ENCODE data around the gene KCNQ2. TPM values are rescaled to one million over a fixed set of nuclear protein-coding genes. Genes with fewer than 3 reads are reported as not detected.
"Not testable (repeated sequence)": the region's sequence is repeated elsewhere in the genome, so short reads cannot be mapped to it uniquely, and the experiment has no call there.

Gene KCNQ2
- total and polyA plus RNA-seq, 10 donors, result 0.13 to 3.5 (median 0.45) TPM; not detected in 2

- WGBS, 5 donors, result 82 to 89% (median 85%) methylated on average over 11 to 20 of the region's 20 CpGs
- peaks cover 0 to 20% (median 6%) of the 10 kb centered on the region in 6 donors for H3K36me3 ChIP-seq
- H3K4me1 ChIP-seq, result peaks cover 14 to 44% (median 33%) of the 10 kb centered on the region in 6 donors
- DNase-seq, result peak; percentile 76
- TF ChIP-seq CTCF (IDR thresholded peaks at IDR 0.05 in 8 of 11, conservative IDR thresholded peaks at IDR 0.05 in 3 of 11) (no peak), POLR2AphosphoS5 (IDR thresholded peaks at IDR 0.05) (no peak), POLR2A (IDR thresholded peaks at IDR 0.05) (no peak)
- H3K27me3 ChIP-seq (replicated peaks in 1 of 7), result peaks cover 0 to 23% (median 0%) of the 10 kb centered on the region in 7 donors
- H3K4me3 ChIP-seq, result no peak overlapping the region
- intact Hi-C loops (cut with DNase I; ENCODE audit: low total_unique reads), result no loop called here
- no peak overlapping the region for H3K27ac ChIP-seq
- H3K9me3 ChIP-seq, result peaks cover 0 to 23% (median 7%) of the 10 kb centered on the region in 8 donors
Measured at GRCh38 chr20:63518351-63518861, 46.0 kb upstream of the KCNQ2 start.

- peak; percentile 75 for DNase-seq
- intact Hi-C loops (cut with DNase I; ENCODE audit: low total_unique reads), result no loop called here
- 81 to 94% (median 91%) methylated on average over 26 to 32 of the region's 32 CpGs for whole genome bisulfite sequencing, 5 donors
Measured at GRCh38 chr20:63517376-63518309, 45.2 kb upstream of the KCNQ2 start.

GRCh38 chr20:63514520-63514919 is 42.1 kb upstream of the KCNQ2 start:
- Histone ChIP-seq H3K4me1 (peaks cover 0 to 14% (median 9%) of the 10 kb centered on the region in 6 donors), H3K9me3 (peaks cover 0 to 17% (median 2%) of the 10 kb centered on the region in 8 donors), H3K27me3 (replicated peaks in 1 of 7) (peaks cover 0 to 48% (median 7%) of the 10 kb centered on the region in 7 donors)
- H3K36me3 ChIP-seq; DNase-seq; H3K4me3 ChIP-seq; intact Hi-C loops (cut with DNase I; ENCODE audit: low total_unique reads); H3K27ac ChIP-seq: not testable (repeated sequence)
- 45 to 58% (median 51%) methylated on average over 9 to 10 of the region's 10 CpGs for WGBS, 5 donors

More at GRCh38 chr20:63517376-63518309, 45.2 kb upstream of the KCNQ2 start:
- H3K36me3 ChIP-seq, result peaks cover 0 to 12% (median 6%) of the 10 kb centered on the region in 6 donors
- H3K9me3 ChIP-seq, result peaks cover 0 to 17% (median 2%) of the 10 kb centered on the region in 8 donors
- TF ChIP-seq POLR2A (IDR thresholded peaks at IDR 0.05), result no peak
- H3K27me3 ChIP-seq (replicated peaks in 1 of 7), result peaks cover 0 to 25% (median 0%) of the 10 kb centered on the region in 7 donors
- no peak overlapping the region for H3K4me3 ChIP-seq
- H3K4me1 ChIP-seq, result peaks cover 14 to 39% (median 31%) of the 10 kb centered on the region in 6 donors
- no peak overlapping the region for H3K27ac ChIP-seq

- Histone ChIP-seq H3K9me3 (peaks cover 0 to 17% (median 2%) of the 10 kb centered on the region in 8 donors), H3K27ac (no peak overlapping the region), H3K4me3 (no peak overlapping the region), H3K27me3 (replicated peaks in 1 of 7) (peaks cover 0 to 48% (median 12%) of the 10 kb centered on the region in 7 donors), H3K4me1 (peaks cover 0 to under 1% (median 0%) of the 10 kb centered on the region in 6 donors), H3K36me3 (no peaks in the 10 kb centered on the region)
- no peak for DNase-seq
- TF ChIP-seq CTCF (IDR thresholded peaks at IDR 0.05 in 8 of 11, conservative IDR thresholded peaks at IDR 0.05 in 3 of 11) (no peak), POLR2AphosphoS5 (IDR thresholded peaks at IDR 0.05) (no peak)
- intact Hi-C loops (cut with DNase I; ENCODE audit: low total_unique reads), result no loop called here
- 73 to 96% (median 92%) methylated on average over 3 of the region's 3 CpGs for WGBS, 5 donors
Measured at GRCh38 chr20:63513207-63513606, 40.8 kb upstream of the KCNQ2 start.

- TF ChIP-seq CTCF (IDR thresholded peaks at IDR 0.05 in 8 of 11, conservative IDR thresholded peaks at IDR 0.05 in 3 of 11) (no peak), POLR2AphosphoS5 (IDR thresholded peaks at IDR 0.05) (no peak), POLR2A (IDR thresholded peaks at IDR 0.05) (no peak)
- Histone ChIP-seq H3K4me1 (no peaks in the 10 kb centered on the region), H3K9me3 (peaks cover 0 to 26% (median 15%) of the 10 kb centered on the region in 8 donors), H3K36me3 (no peaks in the 10 kb centered on the region), H3K27ac (no peak overlapping the region), H3K27me3 (replicated peaks in 1 of 7) (peaks cover 0 to 79% (median 12%) of the 10 kb centered on the region in 7 donors), H3K4me3 (no peak overlapping the region)
- intact Hi-C loops (cut with DNase I; ENCODE audit: low total_unique reads), result no loop called here
- no peak for DNase-seq
- 82 to 92% (median 86%) methylated on average over 9 of the region's 9 CpGs for WGBS, 5 donors
Measured at GRCh38 chr20:63509088-63509564, 36.7 kb upstream of the KCNQ2 start.

Measured in spleen (tissue), 11 donors.